HCT116 (cell line): ENCODE results near the gene MFSD1. TPM values are rescaled to one million over a fixed set of nuclear protein-coding genes. Genes with fewer than 3 reads are reported as not detected.

Source experiments
- ATAC-seq: fragments of 200-7000 bp; cut with Tn5 transposase; 2 replicates; pipeline ENCODE4 v1.9.1; 2020; ENCODE audit warnings: mild to moderate bottlenecking, moderate library complexity
- BruUV-seq: library from RNA; stranded (reverse); fragments of 400-500 nt; replicated peaks from 2 replicates; lab custom pipeline; 2021; lab: Mats Ljungman, UMichigan
- CTCF ChIA-PET: fragments of 300-600 bp; sonication (Branson Sonifier 250); formaldehyde crosslinking; loops from one replicate; lab custom pipeline; 2021; ENCODE audit warnings: antibody characterized with exemption; lab: Charles Lee
- POLR2A ChIA-PET: fragments of 300-600, 350-600 bp; sonication (Branson Sonifier 250); formaldehyde crosslinking; loops from one replicate; lab custom pipeline; 2021; ENCODE audit warnings: antibody characterized with exemption; lab: Charles Lee
- RAD21 ChIA-PET, 2 experiments: fragments of 300-600 bp; sonication (Branson Sonifier 250); formaldehyde crosslinking; loops; one replicate each; lab custom pipeline; 2023; ENCODE audit warnings: low total read pairs in 2 of 2; ENCODE audit not compliant: uncharacterized antibody in 2 of 2, unreplicated experiment in 2 of 2, low non-redundant PET in 1 of 2; lab: Charles Lee
- DNase-seq: peaks from one replicate; pipeline ENCODE4 v3.0.0-alpha.2; 2010; ENCODE audit warnings: low read depth, low spot score
- H2AFZ ChIP-seq: fragments of 200-600 bp; shearing (Covaris generic), sonication (generic); 2 replicates; pipeline ENCODE4 v1.6.1; 2017; ENCODE audit warnings: low read depth, mixed run types, mixed read lengths, antibody characterized with exemption, low read length; ENCODE audit not compliant: poor library complexity, severe bottlenecking
- H3K27ac ChIP-seq: 2 replicates; pipeline ENCODE4 v1.5.1; 2012; ENCODE audit warnings: low read depth, low read length
- H3K27me3 ChIP-seq: fragments of 200-600 bp; sonication (generic); 2 replicates; pipeline ENCODE4 v1.6.1; 2016; ENCODE audit warnings: mixed run types, low read length, mixed read lengths; ENCODE audit not compliant: insufficient read depth
- H3K36me3 ChIP-seq, 2 experiments: fragments of 200-500 bp in 1 of 2; fragments of 200-600 bp in 1 of 2; sonication (Bioruptor generic) in 1 of 2; sonication (generic) in 1 of 2; 2 replicates each; pipeline versions ENCODE4 v1.5.1 to v1.6.1; 2014 to 2016; ENCODE audit warnings: low read length in 2 of 2, inconsistent platforms in 1 of 2, mixed read lengths in 1 of 2, mixed run types in 1 of 2; ENCODE audit not compliant: insufficient read depth in 2 of 2, control insufficient read depth in 1 of 2
- H3K4me1 ChIP-seq, 2 experiments: fragments of 200-600 bp in 1 of 2; sonication (generic) in 1 of 2; 2 replicates each; pipeline versions ENCODE4 v1.5.1 to v1.6.1; 2012 to 2017; ENCODE audit warnings: low read length in 2 of 2, inconsistent platforms in 1 of 2, mild to moderate bottlenecking in 1 of 2, mixed read lengths in 1 of 2, mixed run types in 1 of 2, moderate library complexity in 1 of 2; ENCODE audit not compliant: insufficient read depth in 2 of 2, control insufficient read depth in 1 of 2
- H3K4me2 ChIP-seq: fragments of 200-600 bp; sonication (generic); 2 replicates; pipeline ENCODE4 v1.6.1; 2017; ENCODE audit warnings: mixed run types, low read length, mixed read lengths
- H3K4me3 ChIP-seq, 2 experiments: fragments of 200-600 bp in 1 of 2; sonication (generic) in 1 of 2; replicated peaks in 1 of 2; 2 replicates each; pipeline ENCODE4 v1.5.1; 2011 to 2016; ENCODE audit warnings: low read length in 2 of 2, control low read depth in 1 of 2, low read depth in 1 of 2, mild to moderate bottlenecking in 1 of 2, mixed read lengths in 1 of 2, mixed run types in 1 of 2
- H3K79me2 ChIP-seq: fragments of 200-600 bp; sonication (generic); 2 replicates; pipeline ENCODE4 v1.6.1; 2017; ENCODE audit warnings: mild to moderate bottlenecking, mixed run types, low read length, moderate library complexity, mixed read lengths; ENCODE audit not compliant: insufficient read depth
- H3K9ac ChIP-seq: fragments of 200-600 bp; sonication (generic); 2 replicates; pipeline ENCODE4 v1.6.1; 2016; ENCODE audit warnings: low read length, mixed read lengths
- H3K9me2 ChIP-seq: fragments of 200-600 bp; sonication (generic), shearing (Covaris generic); 2 replicates; pipeline ENCODE4 v1.6.1; 2017; ENCODE audit warnings: mixed run types, mild to moderate bottlenecking, moderate library complexity; ENCODE audit not compliant: insufficient read depth
- H3K9me3 ChIP-seq, 2 experiments: fragments of 200-500 bp in 1 of 2; fragments of 200-600 bp in 1 of 2; sonication (Bioruptor generic) in 1 of 2; sonication (generic) in 1 of 2; 2 replicates each; pipeline ENCODE4 v1.6.1; 2014 to 2017; ENCODE audit warnings: low read length in 2 of 2, mixed read lengths in 2 of 2, inconsistent platforms in 1 of 2, low read depth in 1 of 2, mild to moderate bottlenecking in 1 of 2, mixed run types in 1 of 2, moderate library complexity in 1 of 2; ENCODE audit not compliant: control insufficient read depth in 1 of 2, insufficient read depth in 1 of 2
- H4K20me1 ChIP-seq: fragments of 200-600 bp; sonication (generic), shearing (Covaris generic); 2 replicates; pipeline ENCODE4 v1.6.1; 2017; ENCODE audit warnings: mixed run types, mild to moderate bottlenecking, moderate library complexity; ENCODE audit not compliant: insufficient read depth
- CTCF ChIP-seq, 3 experiments: fragments of 200-600 bp in 1 of 3; sonication (generic) in 1 of 3; IDR thresholded peaks in 2 of 3; conservative IDR thresholded peaks in 1 of 3; 2 replicates each; pipeline ENCODE4 v1.5.1; 2012 to 2017; ENCODE audit warnings: low read depth in 2 of 3, low read length in 2 of 3, antibody characterized with exemption in 1 of 3, borderline replicate concordance in 1 of 3, control low read depth in 1 of 3, mild to moderate bottlenecking in 1 of 3, mixed read lengths in 1 of 3, mixed run types in 1 of 3, moderate library complexity in 1 of 3; ENCODE audit not compliant: insufficient read depth in 1 of 3
- POLR2A ChIP-seq: IDR thresholded peaks from 2 replicates; pipeline ENCODE4 v1.7.0; 2011; ENCODE audit warnings: borderline replicate concordance; ENCODE audit not compliant: insufficient read depth, insufficient read length; ENCODE audit errors: extremely low read depth
- SP1 ChIP-seq: IDR thresholded peaks from 2 replicates; pipeline ENCODE4 v1.6.1; 2012; ENCODE audit warnings: low read depth
- SRF ChIP-seq: IDR thresholded peaks from 2 replicates; pipeline ENCODE4 v1.6.1; 2012; ENCODE audit warnings: low read depth
- TCF7L2 ChIP-seq: IDR thresholded peaks from 2 replicates; pipeline ENCODE4 v1.7.0; 2011; ENCODE audit warnings: borderline replicate concordance, inconsistent platforms; ENCODE audit not compliant: insufficient read depth, insufficient read length; ENCODE audit errors: extremely low read depth
- ZFX ChIP-seq: fragments of 450-650 bp; IDR thresholded peaks from 2 replicates; pipeline ENCODE4 v1.6.1; 2017
- ZNF274 ChIP-seq: fragments of 200-500 bp; sonication (Bioruptor generic); IDR thresholded peaks from 2 replicates; pipeline ENCODE4 v1.6.1; 2014; ENCODE audit warnings: mild to moderate bottlenecking, low read depth, low read length, inconsistent platforms
- intact Hi-C: fragments of 100-400 bp; cut with micrococcal nuclease; formaldehyde crosslinking; loops from 2 replicates; pipeline ENCODE4 v1.10.0; 2022
- total RNA-seq: library from RNA; stranded (reverse); gene quantifications from one replicate; pipeline ENCODE4 v1.2.1, GENCODE V29; 2021; ENCODE audit not compliant: unreplicated experiment

MFSD1 gene
- total RNA-seq, 1 experiment from 2014 or later: 12.8 TPM

DNA sequence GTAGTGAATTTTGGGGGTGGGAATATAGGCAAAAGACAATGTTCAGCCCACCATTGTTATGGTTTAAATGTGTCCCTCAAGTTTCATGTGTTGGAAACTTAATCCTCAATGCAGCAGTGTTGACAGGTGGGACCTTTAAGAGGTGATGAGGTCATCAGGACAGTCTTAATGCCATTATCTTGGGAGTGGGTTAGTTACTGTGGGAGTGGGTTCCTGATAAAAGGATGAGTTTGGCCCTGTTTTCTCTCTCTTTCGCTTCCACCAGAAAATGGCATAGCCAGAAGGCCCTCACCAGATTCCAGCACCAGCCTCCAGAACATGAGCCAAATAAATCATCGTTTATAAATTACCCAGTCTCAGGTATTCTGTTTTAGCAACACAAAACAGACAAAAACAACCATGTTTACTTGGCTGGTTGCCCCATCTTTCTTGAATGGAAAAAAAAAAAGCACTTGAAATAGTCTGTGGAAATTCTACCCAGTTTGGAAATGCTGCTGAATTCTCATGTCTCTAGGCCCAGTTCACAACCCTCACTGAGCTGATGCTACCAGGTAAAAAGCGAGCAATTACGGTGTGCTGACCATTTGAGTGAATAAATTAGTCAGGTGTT, 31.0 kb upstream of the MFSD1 start:
- H3K4me1 ChIP-seq: peaks cover 3 to 15% of the 10 kb centered on the region in 2 experiments; a peak in 3 of 4 replicates
- intact Hi-C loops: no loop called here
- CTCF ChIA-PET: no interaction called here

More for the DNA sequence above, 31.0 kb upstream of the MFSD1 start:
- Histone ChIP-seq H3K4me3 (no peak overlapping the region), H3K79me2 (no peaks in the 10 kb centered on the region), H3K36me3 (no peaks in the 10 kb centered on the region), H3K9me3 (no peaks in the 10 kb centered on the region), H3K27me3 (no peaks in the 10 kb centered on the region), H2AFZ (no peak overlapping the region), H3K9me2 (no peaks in the 10 kb centered on the region), H3K4me2 (no peak overlapping the region), H4K20me1 (no peaks in the 10 kb centered on the region), H3K9ac (no peak overlapping the region), H3K27ac (no peak overlapping the region)
- no peak for ATAC-seq
- BruUV-seq: no TSS peak
- ChIA-PET POLR2A (no interaction called here), RAD21 (no interaction called here)
- no peak for TF ChIP-seq TCF7L2
- no peak for TF ChIP-seq POLR2A
- TF ChIP-seq SRF: no peak
- no peak for TF ChIP-seq ZNF274
- TF ChIP-seq SP1: no peak
- no peak for TF ChIP-seq CTCF (IDR thresholded peaks at IDR 0.05 in 2 of 3, conservative IDR thresholded peaks at IDR 0.05 in 1 of 3; ENCODE audit: borderline replicate concordance in 1 of 3, insufficient read depth in 1 of 3, low read depth in 2 of 3, low read length in 2 of 3)
- TF ChIP-seq ZFX: no peak
- DNase-seq: no peak
